ENCODE measurements around the gene MAMLD1. TPM values are rescaled to one million over a fixed set of nuclear protein-coding genes. Genes with fewer than 3 reads are reported as not detected.

MAMLD1 gene
- 1 to 10 TPM; 1.7 to 1.8 TPM for total RNA-seq

- Mint-ChIP-seq H3K36me3 (ENCODE audit: low read depth) (no peaks in the 10 kb centered on the region), H3K4me3 (peak within 1 kb of the TSS; percentile 81), H3K27ac (no peak within 1 kb of the TSS)
These were observed at the start of gene MAMLD1 for GRCh38 chrX:150362599-150363481. Gene MAMLD1 (plus strand): TSS chrX:150363317. CDS start chrX:150445517, 82,200 bp downstream.

GRCh38 chrX:150313514-150313913 lies 49.6 kb upstream of the MAMLD1 start:
- DNase-seq: no peak
- no peak overlapping the region for H3K4me3 Mint-ChIP-seq
- H3K9me3 Mint-ChIP-seq: no peaks in the 10 kb centered on the region
- CTCF ChIA-PET: no interaction called here
- H3K27me3 Mint-ChIP-seq (ENCODE audit: low read depth): no peaks in the 10 kb centered on the region
- no peaks in the 10 kb centered on the region for H3K4me1 Mint-ChIP-seq (ENCODE audit: low read depth)
- no peaks in the 10 kb centered on the region for H3K36me3 Mint-ChIP-seq (ENCODE audit: low read depth)
- intact Hi-C loops (cut with micrococcal nuclease): no loop called here
- H3K27ac Mint-ChIP-seq: no peak overlapping the region

More at GRCh38 chrX:150362599-150363481, at the start of gene MAMLD1:
- DNase-seq: peak; percentile 57
- H3K27me3 Mint-ChIP-seq (ENCODE audit: low read depth): peaks cover 18% of the 10 kb centered on the region
- H3K4me1 Mint-ChIP-seq (ENCODE audit: low read depth): peaks cover 16% of the 10 kb centered on the region
- CTCF ChIA-PET: interaction anchor here (0.6 to 1.4 kb wide), 2 partner anchors 186 to 337 kb away, joined by 3 read pairs; no protein-coding TSS in a partner anchor
- no peaks in the 10 kb centered on the region for H3K9me3 Mint-ChIP-seq
- intact Hi-C loops (cut with micrococcal nuclease): loop anchor here (2.0 to 10.0 kb wide), 6 partner anchors 206 to 1032 kb away; partner anchors contain the start of genes EOLA1, MTM1, MTMR1 and TMEM185A

- intact Hi-C loops (cut with micrococcal nuclease): no loop called here
- H3K4me1 Mint-ChIP-seq (ENCODE audit: low read depth): no peaks in the 10 kb centered on the region
- no peak for DNase-seq
- H3K27ac Mint-ChIP-seq: no peak overlapping the region
- CTCF ChIA-PET: no interaction called here
- no peaks in the 10 kb centered on the region for H3K9me3 Mint-ChIP-seq
- no peaks in the 10 kb centered on the region for H3K36me3 Mint-ChIP-seq (ENCODE audit: low read depth)
- no peak overlapping the region for H3K4me3 Mint-ChIP-seq
- no peaks in the 10 kb centered on the region for H3K27me3 Mint-ChIP-seq (ENCODE audit: low read depth)
These were observed 48.9 kb upstream of the MAMLD1 start for GRCh38 chrX:150314186-150314585.

DNA sequence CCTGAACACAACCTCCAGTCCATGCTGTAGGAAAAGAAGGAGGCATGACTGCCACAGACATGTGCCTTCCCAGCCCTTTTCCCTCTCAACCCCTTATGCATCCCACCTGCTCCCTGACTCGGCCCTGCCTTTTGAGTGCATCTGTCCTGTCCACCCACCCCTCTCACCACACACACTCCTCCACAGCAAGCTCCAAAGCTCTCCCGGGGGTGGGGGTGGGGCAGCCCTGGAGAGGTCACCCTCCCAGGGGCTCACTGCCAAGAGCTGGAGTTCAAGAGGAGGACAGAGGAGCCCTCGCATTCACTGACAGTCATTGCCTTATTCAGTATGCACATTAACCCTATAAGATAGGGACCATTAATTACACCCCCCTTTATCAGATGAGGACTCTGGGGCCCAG lies 46.6 kb upstream of the MAMLD1 start:
- intact Hi-C loops (cut with micrococcal nuclease): no loop called here
- Mint-ChIP-seq H3K36me3 (ENCODE audit: low read depth) (no peaks in the 10 kb centered on the region), H3K4me3 (no peak overlapping the region), H3K9me3 (no peaks in the 10 kb centered on the region), H3K27ac (no peak overlapping the region), H3K27me3 (ENCODE audit: low read depth) (no peaks in the 10 kb centered on the region), H3K4me1 (ENCODE audit: low read depth) (no peaks in the 10 kb centered on the region)
- no peak for DNase-seq
- CTCF ChIA-PET: no interaction called here

GRCh38 chrX:150323020-150323419 lies 40.1 kb upstream of the MAMLD1 start:
- Mint-ChIP-seq H3K36me3 (ENCODE audit: low read depth) (no peaks in the 10 kb centered on the region), H3K4me1 (ENCODE audit: low read depth) (no peaks in the 10 kb centered on the region), H3K27me3 (ENCODE audit: low read depth) (no peaks in the 10 kb centered on the region), H3K4me3 (no peak overlapping the region), H3K27ac (no peak overlapping the region), H3K9me3 (no peaks in the 10 kb centered on the region)
- CTCF ChIA-PET: no interaction called here
- no peak for DNase-seq
- intact Hi-C loops (cut with micrococcal nuclease): no loop called here

- CTCF ChIA-PET: no interaction called here
- no peaks in the 10 kb centered on the region for H3K27me3 Mint-ChIP-seq (ENCODE audit: low read depth)
- no peaks in the 10 kb centered on the region for H3K9me3 Mint-ChIP-seq
- no peak for DNase-seq
- H3K4me3 Mint-ChIP-seq: no peak overlapping the region
- no peaks in the 10 kb centered on the region for H3K36me3 Mint-ChIP-seq (ENCODE audit: low read depth)
- H3K4me1 Mint-ChIP-seq (ENCODE audit: low read depth): peaks cover 1% of the 10 kb centered on the region
- no peak overlapping the region for H3K27ac Mint-ChIP-seq
- intact Hi-C loops (cut with micrococcal nuclease): no loop called here
These were observed 38.9 kb upstream of the MAMLD1 start for GRCh38 chrX:150324035-150324728.

GRCh38 chrX:150324919-150325318 lies 38.2 kb upstream of the MAMLD1 start:
- no peak overlapping the region for H3K27ac Mint-ChIP-seq
- no peaks in the 10 kb centered on the region for H3K9me3 Mint-ChIP-seq
- H3K27me3 Mint-ChIP-seq (ENCODE audit: low read depth): no peaks in the 10 kb centered on the region
- H3K36me3 Mint-ChIP-seq (ENCODE audit: low read depth): no peaks in the 10 kb centered on the region
- H3K4me1 Mint-ChIP-seq (ENCODE audit: low read depth): peaks cover 2% of the 10 kb centered on the region
- H3K4me3 Mint-ChIP-seq: no peak overlapping the region
- DNase-seq: no peak
- CTCF ChIA-PET: no interaction called here
- intact Hi-C loops (cut with micrococcal nuclease): no loop called here

- Mint-ChIP-seq H3K27ac (no peak overlapping the region), H3K9me3 (no peaks in the 10 kb centered on the region), H3K36me3 (ENCODE audit: low read depth) (no peaks in the 10 kb centered on the region), H3K4me1 (ENCODE audit: low read depth) (peaks cover 2% of the 10 kb centered on the region), H3K4me3 (no peak overlapping the region), H3K27me3 (ENCODE audit: low read depth) (no peaks in the 10 kb centered on the region)
- intact Hi-C loops (cut with micrococcal nuclease): no loop called here
- CTCF ChIA-PET: no interaction called here
- no peak for DNase-seq
These were observed 36.4 kb upstream of the MAMLD1 start for GRCh38 chrX:150326541-150327247.

DNA sequence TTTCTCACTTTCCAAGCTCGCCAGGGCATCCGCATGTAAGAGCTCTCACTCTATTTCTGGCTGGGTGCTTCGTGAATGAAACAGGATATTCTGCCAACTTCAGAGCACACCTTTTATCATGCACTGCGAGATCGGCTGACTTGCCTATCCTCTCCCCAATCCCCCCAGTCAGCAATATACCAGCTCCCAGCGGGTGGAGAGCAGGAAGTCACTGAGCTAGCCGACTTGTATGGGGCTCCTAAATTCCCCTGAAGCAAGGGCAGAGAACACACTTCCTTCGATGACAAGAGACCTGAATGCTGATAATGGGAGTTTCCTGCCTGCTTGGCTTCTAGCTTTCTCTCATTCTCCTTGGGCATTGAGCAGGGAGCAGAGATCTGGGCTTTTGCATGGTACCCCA lies 33.8 kb upstream of the MAMLD1 start:
- DNase-seq: no peak
- H3K4me1 Mint-ChIP-seq (ENCODE audit: low read depth): peaks cover 7% of the 10 kb centered on the region
- no peak overlapping the region for H3K4me3 Mint-ChIP-seq
- no peaks in the 10 kb centered on the region for H3K36me3 Mint-ChIP-seq (ENCODE audit: low read depth)
- no peaks in the 10 kb centered on the region for H3K9me3 Mint-ChIP-seq
- intact Hi-C loops (cut with micrococcal nuclease): no loop called here
- CTCF ChIA-PET: interaction anchor here (1.2 kb wide), 1 partner anchor 10 kb away, joined by 3 read pairs; no protein-coding TSS in a partner anchor
- H3K27me3 Mint-ChIP-seq (ENCODE audit: low read depth): no peaks in the 10 kb centered on the region
- H3K27ac Mint-ChIP-seq: no peak overlapping the region

DNA sequence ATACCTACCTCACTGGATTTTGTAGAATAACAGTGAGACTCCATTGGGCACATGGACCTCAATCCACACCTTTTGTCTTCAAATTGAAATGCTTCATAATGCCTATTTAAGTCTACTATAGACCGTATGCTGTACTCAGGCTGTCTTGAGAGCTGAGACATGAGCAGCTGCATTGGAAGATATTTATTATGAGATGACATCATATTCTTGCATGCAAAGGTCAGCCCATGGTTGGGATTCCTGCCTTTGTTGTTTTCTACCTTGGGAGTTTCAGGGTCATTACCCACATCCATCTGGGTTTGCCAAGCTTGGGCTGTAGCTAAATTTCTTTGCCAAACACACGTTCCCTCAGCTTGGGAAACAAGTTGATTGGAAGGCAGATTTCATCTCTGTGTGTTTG lies 33.2 kb upstream of the MAMLD1 start:
- H3K4me3 Mint-ChIP-seq: no peak overlapping the region
- DNase-seq: no peak
- no peaks in the 10 kb centered on the region for H3K27me3 Mint-ChIP-seq (ENCODE audit: low read depth)
- H3K27ac Mint-ChIP-seq: no peak overlapping the region
- peaks cover 7% of the 10 kb centered on the region for H3K4me1 Mint-ChIP-seq (ENCODE audit: low read depth)
- no peaks in the 10 kb centered on the region for H3K9me3 Mint-ChIP-seq
- CTCF ChIA-PET: interaction anchor here (1.2 kb wide), 1 partner anchor 10 kb away, joined by 3 read pairs; no protein-coding TSS in a partner anchor
- H3K36me3 Mint-ChIP-seq (ENCODE audit: low read depth): no peaks in the 10 kb centered on the region
- intact Hi-C loops (cut with micrococcal nuclease): no loop called here

GRCh38 chrX:150332023-150332422 lies 31.1 kb upstream of the MAMLD1 start:
- H3K9me3 Mint-ChIP-seq: no peaks in the 10 kb centered on the region
- intact Hi-C loops (cut with micrococcal nuclease): no loop called here
- no peak overlapping the region for H3K4me3 Mint-ChIP-seq
- no peaks in the 10 kb centered on the region for H3K36me3 Mint-ChIP-seq (ENCODE audit: low read depth)
- CTCF ChIA-PET: no interaction called here
- peaks cover 7% of the 10 kb centered on the region for H3K4me1 Mint-ChIP-seq (ENCODE audit: low read depth)
- H3K27me3 Mint-ChIP-seq (ENCODE audit: low read depth): no peaks in the 10 kb centered on the region
- H3K27ac Mint-ChIP-seq: no peak overlapping the region
- DNase-seq: no peak

GRCh38 chrX:150334100-150334499 lies 29.0 kb upstream of the MAMLD1 start:
- no peak for DNase-seq
- Mint-ChIP-seq H3K4me3 (no peak overlapping the region), H3K9me3 (no peaks in the 10 kb centered on the region), H3K4me1 (ENCODE audit: low read depth) (peaks cover 7% of the 10 kb centered on the region), H3K27ac (no peak overlapping the region), H3K27me3 (ENCODE audit: low read depth) (no peaks in the 10 kb centered on the region), H3K36me3 (ENCODE audit: low read depth) (no peaks in the 10 kb centered on the region)
- CTCF ChIA-PET: no interaction called here
- intact Hi-C loops (cut with micrococcal nuclease): no loop called here
